Right atrium auricular region (tissue), 2 donors: ENCODE results near the gene ICA1L. TPM values are rescaled to one million over a fixed set of nuclear protein-coding genes. Genes with fewer than 3 reads are reported as not detected.

Experiments used
- DNase-seq: peaks from one replicate; pipeline ENCODE4 v3.0.0-alpha.2; 2019; ENCODE audit warnings: low spot score
- H3K27ac ChIP-seq, 2 donors: fragments of 200-600 bp; sonication (generic); 1 replicate in 1 of 2; 2 replicates in 1 of 2; pipeline ENCODE4 v1.5.1; 2016 to 2019
- H3K27me3 ChIP-seq, 2 donors: fragments of 200-600 bp; sonication (generic); one replicate each; pipeline versions ENCODE4 v1.5.1 to v1.6.0; 2017 to 2019
- H3K36me3 ChIP-seq: fragments of 200-600 bp; sonication (generic); one replicate; pipeline ENCODE4 v1.5.1; 2016
- H3K4me1 ChIP-seq, 2 donors: fragments of 200-600 bp; sonication (generic); one replicate each; pipeline versions ENCODE4 v1.5.1 to v1.6.0; 2017 to 2019
- H3K4me3 ChIP-seq, 2 donors: fragments of 200-600 bp; sonication (generic); 1 replicate in 1 of 2; 2 replicates in 1 of 2; pipeline ENCODE4 v1.5.1; 2017 to 2019; ENCODE audit warnings: mild to moderate bottlenecking in 1 of 2, moderate library complexity in 1 of 2
- H3K9me3 ChIP-seq, 2 donors: fragments of 200-600 bp; sonication (generic); one replicate each; pipeline ENCODE4 v1.5.1; 2019
- total RNA-seq, 2 donors: library from RNA; depleted of rRNA; stranded (reverse); fragments of >200 nt; gene quantifications; one replicate each; pipeline ENCODE4 v1.1.0, GENCODE V29; 2016
- TF ChIP-seq, protein P1 (sequence below), 2 donors: fragments of 200-600 bp; sonication (generic); IDR thresholded peaks; one replicate each; pipeline ENCODE4 v1.5.1; 2019; ENCODE audit warnings: antibody characterized with exemption in 2 of 2

ICA1L gene
- total RNA-seq, 2 donors from 2014 or later, result 8.6 to 8.9 TPM

- peaks cover 6% of the 10 kb centered on the region for H3K36me3 ChIP-seq
- TF ChIP-seq, protein P1, sequence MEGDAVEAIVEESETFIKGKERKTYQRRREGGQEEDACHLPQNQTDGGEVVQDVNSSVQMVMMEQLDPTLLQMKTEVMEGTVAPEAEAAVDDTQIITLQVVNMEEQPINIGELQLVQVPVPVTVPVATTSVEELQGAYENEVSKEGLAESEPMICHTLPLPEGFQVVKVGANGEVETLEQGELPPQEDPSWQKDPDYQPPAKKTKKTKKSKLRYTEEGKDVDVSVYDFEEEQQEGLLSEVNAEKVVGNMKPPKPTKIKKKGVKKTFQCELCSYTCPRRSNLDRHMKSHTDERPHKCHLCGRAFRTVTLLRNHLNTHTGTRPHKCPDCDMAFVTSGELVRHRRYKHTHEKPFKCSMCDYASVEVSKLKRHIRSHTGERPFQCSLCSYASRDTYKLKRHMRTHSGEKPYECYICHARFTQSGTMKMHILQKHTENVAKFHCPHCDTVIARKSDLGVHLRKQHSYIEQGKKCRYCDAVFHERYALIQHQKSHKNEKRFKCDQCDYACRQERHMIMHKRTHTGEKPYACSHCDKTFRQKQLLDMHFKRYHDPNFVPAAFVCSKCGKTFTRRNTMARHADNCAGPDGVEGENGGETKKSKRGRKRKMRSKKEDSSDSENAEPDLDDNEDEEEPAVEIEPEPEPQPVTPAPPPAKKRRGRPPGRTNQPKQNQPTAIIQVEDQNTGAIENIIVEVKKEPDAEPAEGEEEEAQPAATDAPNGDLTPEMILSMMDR (IDR thresholded peaks at IDR 0.05), result no peak
- no peak overlapping the region for H3K4me3 ChIP-seq
- peak; percentile 63 for DNase-seq
- no peaks in the 10 kb centered on the region for H3K9me3 ChIP-seq
- no peaks in the 10 kb centered on the region for H3K27me3 ChIP-seq
- H3K4me1 ChIP-seq, result no peaks in the 10 kb centered on the region
- no peak overlapping the region for H3K27ac ChIP-seq
Measured at GRCh38 chr2:202771741-202772460, 99.7 kb downstream of the ICA1L start.

DNA sequence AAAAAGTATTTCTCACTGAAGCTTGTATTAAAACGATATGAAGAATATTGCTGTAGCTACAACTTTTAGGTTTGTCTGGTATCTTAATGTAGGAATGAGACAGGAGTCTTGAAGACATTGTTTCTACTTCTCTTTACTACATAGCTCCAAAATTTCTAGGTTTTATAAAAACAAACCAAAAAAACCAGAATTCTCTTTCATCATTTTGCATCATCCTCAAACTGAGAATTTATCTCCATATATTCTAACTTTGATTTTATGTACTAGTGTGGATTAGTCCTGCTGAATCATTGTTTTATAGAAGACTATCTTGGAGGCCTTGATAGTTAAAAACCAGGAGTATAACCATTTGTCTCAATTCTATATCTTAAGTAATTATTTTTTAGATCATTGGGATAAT is 100.2 kb downstream of the ICA1L start:
- no peaks in the 10 kb centered on the region for H3K27me3 ChIP-seq
- TF ChIP-seq, protein P1 (IDR thresholded peaks at IDR 0.05), result no peak
- H3K9me3 ChIP-seq, result no peaks in the 10 kb centered on the region
- no peak overlapping the region for H3K27ac ChIP-seq
- no peak overlapping the region for H3K4me3 ChIP-seq
- peaks cover 6% of the 10 kb centered on the region for H3K36me3 ChIP-seq
- no peaks in the 10 kb centered on the region for H3K4me1 ChIP-seq
- DNase-seq, result no peak

GRCh38 chr2:202769201-202769600 is 102.4 kb downstream of the ICA1L start:
- Histone ChIP-seq H3K36me3 (peaks cover 10% of the 10 kb centered on the region), H3K4me1 (no peaks in the 10 kb centered on the region), H3K27me3 (no peaks in the 10 kb centered on the region), H3K4me3 (no peak overlapping the region), H3K9me3 (no peaks in the 10 kb centered on the region), H3K27ac (no peak overlapping the region)
- TF ChIP-seq, protein P1 (IDR thresholded peaks at IDR 0.05), result no peak
- DNase-seq, result no peak

DNA sequence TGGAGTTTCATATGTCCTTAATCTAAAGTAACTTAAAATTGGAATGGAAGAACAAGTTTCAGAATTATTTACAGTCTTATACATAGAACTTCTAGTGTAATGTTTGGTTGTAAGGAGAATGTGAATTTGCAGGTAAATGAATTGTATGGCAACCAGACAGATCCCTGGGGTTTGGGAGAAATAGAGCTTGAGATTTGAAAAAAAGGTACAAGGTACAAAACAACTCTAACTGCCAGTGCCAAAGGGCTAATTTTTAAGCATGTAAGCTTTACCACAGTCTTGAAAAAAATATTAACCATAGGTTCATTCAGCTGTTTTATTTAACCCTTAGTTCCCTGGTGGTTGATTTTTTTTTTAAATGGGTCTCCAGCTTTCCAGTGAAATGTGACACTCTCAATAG is 103.3 kb downstream of the ICA1L start:
- H3K36me3 ChIP-seq, result peaks cover 10% of the 10 kb centered on the region
- no peak for DNase-seq
- H3K4me3 ChIP-seq, result no peak overlapping the region
- TF ChIP-seq, protein P1 (IDR thresholded peaks at IDR 0.05), result no peak
- H3K27ac ChIP-seq, result no peak overlapping the region
- no peaks in the 10 kb centered on the region for H3K27me3 ChIP-seq
- no peaks in the 10 kb centered on the region for H3K9me3 ChIP-seq
- no peaks in the 10 kb centered on the region for H3K4me1 ChIP-seq

- Histone ChIP-seq H3K36me3 (peaks cover 10% of the 10 kb centered on the region), H3K9me3 (no peaks in the 10 kb centered on the region), H3K4me3 (no peak overlapping the region), H3K27me3 (no peaks in the 10 kb centered on the region), H3K4me1 (no peaks in the 10 kb centered on the region), H3K27ac (no peak overlapping the region)
- no peak for DNase-seq
- TF ChIP-seq, protein P1 (IDR thresholded peaks at IDR 0.05), result no peak
Measured at GRCh38 chr2:202765436-202765835, 106.1 kb downstream of the ICA1L start.

GRCh38 chr2:202764991-202765390 is 106.6 kb downstream of the ICA1L start:
- no peaks in the 10 kb centered on the region for H3K27me3 ChIP-seq
- DNase-seq, result no peak
- peaks cover 11% of the 10 kb centered on the region for H3K36me3 ChIP-seq
- no peak overlapping the region for H3K4me3 ChIP-seq
- no peak overlapping the region for H3K27ac ChIP-seq
- no peaks in the 10 kb centered on the region for H3K4me1 ChIP-seq
- H3K9me3 ChIP-seq, result no peaks in the 10 kb centered on the region
- TF ChIP-seq, protein P1 (IDR thresholded peaks at IDR 0.05), result no peak
